Glomerular visceral epithelial cell (primary cell): ENCODE results near the gene GALNT16.
"Not testable (repeated sequence)": the region's sequence is repeated elsewhere in the genome, so short reads cannot be mapped to it uniquely, and the experiment has no call there.

Source experiments
- DNase-seq: peaks from one replicate; pipeline ENCODE4 v3.0.0-alpha.2; 2016; ENCODE audit errors: extremely low spot score

GALNT16 gene

DNA sequence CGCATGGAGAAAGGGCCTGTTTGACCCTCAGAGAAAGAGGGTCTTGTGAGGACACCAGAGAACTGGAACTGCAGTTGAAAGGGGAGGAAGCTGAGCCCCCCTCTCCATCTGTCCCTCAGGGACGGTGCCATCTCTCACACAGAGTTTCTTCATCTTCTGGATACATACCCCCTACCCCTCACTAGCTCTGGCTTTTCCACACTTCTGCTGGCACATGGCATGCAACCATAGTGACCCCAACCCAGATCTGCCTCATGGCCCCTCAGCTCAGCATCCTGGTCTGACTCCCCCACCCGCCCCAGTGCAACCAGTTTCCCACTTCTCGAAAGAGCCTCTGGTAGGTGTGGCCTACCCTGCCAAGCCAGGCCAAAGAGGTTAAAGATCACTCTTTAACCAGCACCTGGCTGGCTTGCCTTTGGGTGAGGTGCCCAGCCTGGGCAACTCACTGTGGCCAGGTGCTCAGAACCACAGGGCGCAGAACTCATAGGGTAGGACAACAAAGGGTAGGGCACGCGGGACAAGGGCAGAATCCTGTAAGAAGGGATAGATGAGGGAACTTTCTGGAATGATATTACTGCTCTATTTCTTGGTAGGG is 25.8 kb downstream of the GALNT16 start:
- DNase-seq: no peak

- no peak for DNase-seq
Observed at GRCh38 chr14:69287098-69288010, 27.4 kb downstream of the GALNT16 start.

GRCh38 chr14:69288011-69288771 is 28.2 kb downstream of the GALNT16 start:
- no peak for DNase-seq

DNA sequence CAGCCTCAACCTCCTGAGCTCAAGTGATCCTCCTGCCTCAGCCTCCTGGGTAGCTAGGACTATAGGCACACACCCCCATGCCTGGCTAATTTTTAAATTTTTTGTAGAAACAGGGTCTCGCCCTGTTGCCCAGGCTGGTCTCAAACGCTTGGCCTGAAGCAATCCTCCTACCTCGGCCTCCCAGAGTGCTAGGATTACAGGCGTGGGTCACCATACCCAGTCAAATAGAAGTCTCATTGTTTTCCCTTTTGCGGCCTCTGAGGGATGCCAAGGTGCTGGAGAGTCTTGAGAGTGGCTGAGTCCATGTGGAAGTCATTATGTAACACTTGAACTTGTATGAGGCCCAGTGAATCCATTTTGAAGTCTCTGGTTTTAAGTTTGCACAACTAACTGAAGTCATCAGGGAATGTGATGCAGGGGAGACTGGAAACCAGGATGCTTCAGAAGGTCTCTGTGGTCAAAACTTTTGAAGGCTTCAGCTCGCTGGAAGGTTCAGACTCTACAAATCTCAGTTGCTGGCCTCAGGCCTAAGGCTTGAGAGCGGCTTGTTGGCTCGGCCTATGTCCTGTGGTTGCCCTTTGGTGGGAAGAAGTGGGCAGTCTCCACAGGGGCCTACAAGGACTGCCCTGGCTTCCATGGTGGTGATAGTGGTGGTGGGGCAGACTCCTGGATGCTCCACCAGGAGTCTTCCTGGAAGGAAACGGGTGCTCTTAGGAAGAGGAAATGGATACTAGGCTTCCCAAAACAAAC is 29.2 kb downstream of the GALNT16 start:
- DNase-seq: no peak

- no peak for DNase-seq
Observed at GRCh38 chr14:69289811-69290520, 30.0 kb downstream of the GALNT16 start.

- not testable (repeated sequence) for DNase-seq
Observed at GRCh38 chr14:69290881-69291280, 30.9 kb downstream of the GALNT16 start.

- no peak for DNase-seq
Observed at GRCh38 chr14:69291396-69291795, 31.4 kb downstream of the GALNT16 start.

GRCh38 chr14:69291891-69292561 is 32.1 kb downstream of the GALNT16 start:
- no peak for DNase-seq

DNA sequence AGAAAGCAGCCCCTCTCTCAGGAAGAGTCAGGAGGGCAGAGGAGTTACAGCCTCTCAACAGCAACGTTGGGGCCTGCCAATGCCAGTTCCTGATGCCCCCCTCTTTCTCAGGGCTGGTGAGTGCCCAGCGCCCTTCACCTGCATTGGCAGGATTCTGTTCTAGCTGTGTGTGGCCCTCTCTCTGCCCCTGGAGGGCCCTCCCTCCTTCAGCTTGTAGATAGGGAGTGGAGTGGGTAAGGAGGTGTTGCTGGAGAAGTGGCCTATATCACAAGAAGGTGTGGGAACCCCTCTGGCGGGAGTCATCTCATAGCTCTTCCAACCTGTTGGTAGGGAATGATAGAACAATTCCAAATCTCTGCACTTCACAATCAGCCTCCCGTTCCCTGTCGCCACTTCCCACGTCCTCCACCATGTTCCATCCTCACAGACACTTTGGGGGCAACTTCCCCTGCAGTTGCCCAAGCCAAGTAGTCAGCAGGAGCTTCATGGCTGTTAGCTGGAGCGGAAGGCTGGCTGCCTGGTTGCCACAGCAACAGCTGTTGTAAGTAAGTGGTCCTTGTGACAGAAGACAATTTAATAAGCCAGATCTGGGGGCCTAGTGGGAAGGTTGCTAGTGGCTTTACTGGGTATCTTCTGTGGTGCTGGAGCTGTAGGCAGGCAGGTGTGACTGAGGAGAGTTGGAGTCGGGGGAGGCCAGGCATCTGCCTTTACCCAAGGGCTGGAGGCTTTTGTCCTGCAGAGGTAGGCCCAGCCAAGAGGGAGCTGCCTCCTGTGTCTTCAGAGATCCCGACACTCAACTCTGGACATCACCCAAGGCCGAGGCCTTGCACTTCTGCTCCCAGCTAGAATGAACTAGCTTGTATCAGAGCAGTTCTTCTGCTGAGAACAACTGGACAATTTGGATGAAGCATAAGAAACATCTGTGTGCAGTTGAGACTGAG is 38.4 kb downstream of the GALNT16 start:
- no peak for DNase-seq

DNA sequence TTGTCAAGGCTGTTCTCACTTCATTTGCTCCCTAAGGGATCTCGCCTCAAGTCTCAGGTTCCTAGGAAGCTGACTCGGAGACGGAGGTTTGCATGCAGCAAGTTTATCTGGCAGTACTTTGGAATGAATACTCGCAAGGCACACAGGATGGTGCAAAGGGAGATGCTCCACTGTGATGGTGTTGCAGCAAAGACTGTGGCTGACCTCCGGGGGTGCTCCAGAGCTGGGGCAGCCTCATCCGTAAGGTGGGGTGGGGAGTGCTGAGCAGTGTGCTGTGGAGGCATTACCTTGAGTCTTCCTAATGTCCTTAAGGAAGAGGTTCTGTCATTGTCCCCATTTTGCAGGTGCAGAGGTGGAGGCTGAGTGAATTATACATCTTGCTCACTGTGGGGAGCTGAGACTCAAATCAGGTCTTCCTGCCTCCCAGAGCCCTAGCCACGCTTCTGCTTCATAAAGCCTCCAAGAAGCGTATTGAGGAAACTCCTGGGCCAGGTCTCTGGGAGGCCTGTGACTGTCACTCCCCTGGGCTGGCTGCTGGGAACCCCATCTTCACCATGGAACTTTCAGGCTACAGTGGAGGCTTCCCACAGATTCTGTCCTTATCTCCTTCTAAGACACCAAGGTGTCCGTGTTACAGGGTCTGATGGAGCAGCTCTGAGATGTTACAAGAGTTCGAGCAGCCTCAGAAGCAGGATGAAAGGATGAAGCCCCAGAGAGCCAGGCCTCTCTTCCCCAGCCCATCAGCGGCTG is 39.5 kb downstream of the GALNT16 start:
- no peak for DNase-seq

- no peak for DNase-seq
Observed at GRCh38 chr14:69300601-69301221, 40.8 kb downstream of the GALNT16 start.

DNA sequence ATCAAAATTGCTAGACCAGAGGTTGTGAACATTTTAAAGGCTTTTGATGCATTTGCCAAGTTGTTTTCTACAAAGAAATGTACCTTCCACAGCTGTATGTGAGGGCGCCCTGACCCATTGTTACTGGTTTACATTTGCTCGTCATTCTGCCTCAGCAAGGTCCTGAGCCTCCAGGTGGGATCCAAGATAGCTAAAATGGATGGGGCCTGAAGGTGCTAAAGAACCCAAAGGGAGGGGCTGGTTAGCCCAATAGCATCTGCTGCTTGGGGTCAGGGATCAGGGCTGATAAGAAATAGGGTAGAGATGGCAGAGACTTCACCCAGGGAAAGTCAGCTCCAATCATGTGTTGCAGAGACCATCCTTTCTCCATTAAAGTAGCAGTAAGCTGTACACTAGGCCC is 43.1 kb downstream of the GALNT16 start:
- no peak for DNase-seq

DNA sequence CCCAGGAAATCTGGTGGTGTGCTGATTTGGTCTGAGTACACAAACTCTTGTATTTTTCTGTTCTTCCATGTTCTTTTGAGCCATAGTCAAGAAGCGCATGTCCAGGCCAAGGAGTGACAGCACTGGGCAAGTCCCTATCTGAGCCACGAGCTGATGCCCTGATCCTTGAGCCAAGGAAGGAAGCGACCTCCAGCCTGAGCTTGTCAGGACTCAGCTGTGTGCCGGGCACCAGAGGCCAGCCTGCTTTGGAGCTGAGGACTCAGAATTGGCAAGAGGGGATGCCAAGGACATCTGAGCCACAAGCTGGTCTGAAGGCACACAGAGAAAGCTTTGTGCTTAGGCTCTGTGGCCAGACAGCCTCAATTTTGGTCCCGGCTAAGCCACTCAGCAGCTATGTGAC is 52.6 kb downstream of the GALNT16 start:
- DNase-seq: no peak

DNA sequence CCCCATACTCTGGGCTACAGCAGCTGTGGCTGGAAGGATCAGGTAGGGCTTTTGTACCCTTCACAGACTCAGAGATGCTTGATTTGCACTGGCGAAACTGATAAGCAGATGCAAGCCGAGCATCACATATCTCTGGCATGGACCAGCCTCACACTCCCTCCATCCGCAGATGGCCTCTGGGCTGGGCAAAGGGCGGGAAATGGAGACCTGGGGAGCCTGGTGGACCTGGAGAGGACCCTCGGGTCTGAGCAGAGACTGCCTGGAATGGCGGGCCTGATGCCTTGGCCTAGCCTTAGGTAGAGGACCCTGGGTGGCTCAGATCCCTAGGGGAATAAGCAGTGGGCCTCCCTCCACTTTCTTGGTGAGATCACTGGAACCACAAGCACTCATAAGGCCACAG is 53.2 kb downstream of the GALNT16 start:
- no peak for DNase-seq

DNA sequence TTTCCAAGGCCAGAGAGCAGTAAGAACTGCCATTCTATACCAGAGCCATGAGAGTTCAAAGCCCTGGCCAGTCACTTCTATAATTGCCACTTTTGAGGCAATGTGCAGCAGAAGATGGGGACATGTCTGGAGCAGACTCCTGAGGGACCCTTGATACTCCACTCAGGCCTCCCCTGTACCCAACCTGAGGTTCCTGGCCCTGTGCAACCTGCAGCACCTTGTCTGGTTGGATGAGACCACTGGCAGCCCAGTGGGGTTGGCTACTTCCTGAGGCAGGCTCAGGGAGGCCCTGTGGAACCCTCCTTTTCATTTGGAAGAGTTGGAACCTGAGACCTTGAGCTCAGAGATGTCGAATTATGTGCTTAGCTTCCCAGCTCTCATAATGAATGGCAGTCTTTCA is 54.4 kb downstream of the GALNT16 start:
- no peak for DNase-seq

DNA sequence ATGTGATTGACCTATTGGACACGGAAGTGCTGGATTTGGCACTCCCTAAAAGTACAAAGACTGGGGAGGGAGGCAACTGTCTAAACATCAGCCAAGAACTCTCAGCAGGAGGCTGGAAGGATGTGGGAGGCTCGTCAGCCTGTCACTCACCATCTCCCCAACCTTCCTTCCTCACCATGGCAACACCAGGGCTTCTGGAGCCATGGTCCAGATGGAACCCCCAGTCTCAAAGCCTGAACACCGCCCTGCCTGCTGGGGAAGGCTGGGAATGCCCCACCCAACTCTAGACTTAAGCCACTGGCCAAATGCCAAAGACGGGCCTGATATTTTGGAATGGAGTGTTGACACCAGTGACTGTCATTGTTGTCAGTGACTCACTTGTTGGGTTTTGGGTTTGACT is 55.3 kb downstream of the GALNT16 start:
- no peak for DNase-seq

DNA sequence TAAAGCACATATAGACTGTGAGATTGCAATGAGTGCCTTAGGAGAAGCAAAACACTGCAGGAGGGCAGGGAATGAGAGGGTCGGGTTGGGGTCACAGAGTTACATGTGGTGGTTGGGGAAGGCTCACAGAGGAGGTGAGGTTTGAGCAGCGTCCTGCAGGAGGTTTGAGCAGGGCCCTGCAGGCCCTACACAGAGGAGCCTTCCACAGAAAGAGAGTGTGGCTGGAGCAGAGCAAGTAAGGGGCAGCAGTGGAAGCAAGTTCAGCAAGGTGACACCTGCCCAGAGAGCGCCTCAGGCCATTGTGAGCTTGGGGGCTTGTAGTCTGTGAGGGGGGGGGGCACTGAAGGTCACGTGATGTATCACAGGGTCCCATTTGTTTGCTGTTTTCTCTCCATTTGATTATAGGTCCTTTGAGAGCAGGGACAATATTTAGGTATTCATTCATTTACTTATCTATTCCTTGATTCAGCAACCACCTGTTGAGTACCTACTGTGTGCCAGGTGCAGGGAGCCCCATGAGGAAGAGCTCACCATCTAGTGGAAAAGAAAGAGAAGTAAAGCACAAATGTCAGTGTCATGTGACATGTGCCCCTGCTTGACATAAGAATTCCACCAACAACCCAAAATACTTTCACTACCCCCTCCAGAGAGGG is 56.6 kb downstream of the GALNT16 start:
- DNase-seq: no peak
